HG03571 (cell line): Measurements from ENCODE around the gene EIF2S3B.

Source experiments
- ATAC-seq: cut with Tn5 transposase; IDR thresholded peaks from one replicate; pipeline ENCODE4 v1.9.1; 2021; ENCODE audit not compliant: unreplicated experiment

The EIF2S3B gene

DNA sequence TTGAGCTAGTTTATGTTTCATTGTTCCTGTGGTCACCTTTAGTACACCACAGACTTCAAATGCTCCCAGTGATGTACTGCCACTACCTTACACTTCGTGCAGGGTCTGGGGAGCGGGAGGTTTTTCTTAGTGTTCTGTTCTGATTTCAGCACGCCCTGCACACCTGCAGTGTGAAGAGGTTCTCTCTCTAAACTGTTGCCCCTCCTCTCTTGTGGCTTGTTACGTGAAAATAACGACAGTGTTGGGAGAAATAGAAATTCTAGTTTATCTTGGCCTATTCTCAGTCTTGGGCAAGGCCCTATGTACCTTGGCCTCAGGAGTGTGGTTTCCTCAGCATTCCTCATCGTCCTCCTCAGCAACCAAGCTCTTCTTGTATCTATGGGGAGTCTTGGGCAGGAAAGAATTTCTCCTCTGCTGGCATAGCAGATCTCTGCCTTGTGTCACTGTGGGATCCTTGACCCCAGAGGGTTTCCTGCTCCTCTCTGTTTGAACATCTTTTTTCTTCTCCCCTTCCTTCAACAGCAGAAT is 48.6 kb downstream of the EIF2S3B start:
- no peak for ATAC-seq

DNA sequence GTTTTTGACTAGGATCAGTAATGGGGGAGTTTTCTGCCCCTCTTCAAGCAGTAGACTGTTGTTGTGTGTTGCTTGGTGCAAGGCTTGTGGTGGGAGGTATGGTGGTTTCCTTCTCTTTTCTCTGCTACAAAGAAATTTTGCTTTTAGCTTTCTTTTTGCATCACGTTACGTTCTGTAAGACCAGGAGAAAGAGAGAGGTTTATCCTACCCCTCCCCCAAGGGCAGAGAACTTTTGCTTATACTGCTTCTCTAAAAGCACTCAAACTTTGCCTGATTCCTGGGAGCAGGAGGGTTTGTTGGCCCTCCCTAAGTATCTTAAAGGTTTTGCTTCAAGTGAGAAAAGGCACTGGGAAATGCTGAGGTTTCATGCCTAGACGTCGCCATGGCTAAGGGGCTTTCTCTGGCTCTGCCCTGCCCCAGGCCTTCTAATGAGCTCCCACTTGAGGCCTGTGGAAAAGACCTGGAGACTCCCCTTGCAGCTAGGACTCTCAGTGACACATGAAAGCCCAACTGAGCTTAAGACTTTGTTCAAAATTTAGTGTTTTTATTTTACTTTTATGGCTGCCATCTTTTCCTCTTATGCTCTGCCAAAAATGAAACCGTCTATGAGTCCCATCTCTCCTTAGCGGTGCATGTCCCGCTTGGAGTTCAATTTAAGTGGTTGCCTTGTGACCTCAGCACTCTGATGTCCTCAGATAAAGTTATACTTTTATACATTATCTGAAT is 49.2 kb downstream of the EIF2S3B start:
- ATAC-seq = no peak

DNA sequence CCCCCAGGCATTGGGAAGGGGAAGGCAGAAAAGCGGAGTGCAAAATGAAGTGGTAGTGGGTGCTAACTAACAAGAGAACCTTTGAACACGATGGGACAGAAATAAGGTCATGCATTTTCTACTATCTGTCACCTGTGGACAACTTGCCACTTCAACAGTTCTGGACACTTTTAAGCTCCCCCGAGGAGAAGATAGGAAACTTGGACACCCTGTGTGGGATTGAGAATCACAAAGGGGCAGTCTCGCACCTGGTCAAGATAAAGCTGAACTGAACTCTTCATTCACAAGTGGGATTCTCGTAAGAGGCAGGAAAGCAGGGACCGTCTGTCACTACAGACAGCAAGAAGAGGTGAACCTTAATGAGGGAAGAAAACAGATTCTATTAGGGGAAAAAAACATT is 51.6 kb downstream of the EIF2S3B start:
- no peak for ATAC-seq

DNA sequence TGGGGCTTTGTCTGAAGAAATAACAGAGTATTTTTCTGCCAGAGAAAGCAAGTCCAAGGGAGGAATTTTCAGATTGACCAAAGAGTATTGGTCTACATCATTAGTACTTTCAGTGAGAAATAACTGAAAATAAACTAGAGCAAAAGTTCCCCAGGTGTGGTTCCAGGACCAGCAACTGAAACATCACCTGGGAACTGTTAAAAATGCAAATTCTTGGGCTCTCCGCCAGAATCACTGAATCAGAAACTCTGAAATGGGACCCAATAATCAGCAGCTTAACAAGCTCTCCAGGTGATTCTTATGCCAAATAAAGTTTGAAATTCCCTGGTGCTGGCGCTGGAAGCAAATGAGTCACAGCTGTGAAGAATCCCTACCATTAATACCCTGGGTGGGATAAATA is 52.1 kb downstream of the EIF2S3B start:
- peak; percentile 51 for ATAC-seq
